IPS DF 6.9 (cell line): ENCODE measurements around the gene DEGS1.

ENCODE experiments used
- DNase-seq: peaks from one replicate; pipeline ENCODE4 v3.0.0-alpha.2; 2013; ENCODE audit warnings: low read depth, low spot score
- H3K27ac ChIP-seq: one replicate; pipeline ENCODE4 v1.5.1; 2013; ENCODE audit warnings: low read length, control low read depth
- H3K27me3 ChIP-seq: 2 replicates; pipeline ENCODE4 v1.6.1; 2013; ENCODE audit warnings: mild to moderate bottlenecking, low read length; ENCODE audit not compliant: control insufficient read depth, insufficient read depth
- H3K36me3 ChIP-seq: 2 replicates; pipeline ENCODE4 v1.6.1; 2013; ENCODE audit warnings: low read length; ENCODE audit not compliant: control insufficient read depth, insufficient read depth
- H3K4me1 ChIP-seq: 2 replicates; pipeline ENCODE4 v1.6.1; 2013; ENCODE audit warnings: low read length; ENCODE audit not compliant: control insufficient read depth, insufficient read depth
- H3K4me3 ChIP-seq: 2 replicates; pipeline ENCODE4 v1.5.1; 2013; ENCODE audit warnings: mild to moderate bottlenecking, low read length
- H3K9me3 ChIP-seq: 2 replicates; pipeline ENCODE4 v1.6.1; 2013; ENCODE audit warnings: low read length, inconsistent platforms; ENCODE audit not compliant: control insufficient read depth, insufficient read depth
- WGBS: extraction: QIAGEN DNeasy Blood & Tissue Kit; methylation state at CpG from one replicate; pipeline ENCODE4 v1.1.7; 2013; ENCODE audit warnings: mixed read lengths, missing lambda C conversion rate; ENCODE audit not compliant: insufficient read length, insufficient coverage; 5-methylcytosine and 5-hydroxymethylcytosine counted together

Gene DEGS1

DNA sequence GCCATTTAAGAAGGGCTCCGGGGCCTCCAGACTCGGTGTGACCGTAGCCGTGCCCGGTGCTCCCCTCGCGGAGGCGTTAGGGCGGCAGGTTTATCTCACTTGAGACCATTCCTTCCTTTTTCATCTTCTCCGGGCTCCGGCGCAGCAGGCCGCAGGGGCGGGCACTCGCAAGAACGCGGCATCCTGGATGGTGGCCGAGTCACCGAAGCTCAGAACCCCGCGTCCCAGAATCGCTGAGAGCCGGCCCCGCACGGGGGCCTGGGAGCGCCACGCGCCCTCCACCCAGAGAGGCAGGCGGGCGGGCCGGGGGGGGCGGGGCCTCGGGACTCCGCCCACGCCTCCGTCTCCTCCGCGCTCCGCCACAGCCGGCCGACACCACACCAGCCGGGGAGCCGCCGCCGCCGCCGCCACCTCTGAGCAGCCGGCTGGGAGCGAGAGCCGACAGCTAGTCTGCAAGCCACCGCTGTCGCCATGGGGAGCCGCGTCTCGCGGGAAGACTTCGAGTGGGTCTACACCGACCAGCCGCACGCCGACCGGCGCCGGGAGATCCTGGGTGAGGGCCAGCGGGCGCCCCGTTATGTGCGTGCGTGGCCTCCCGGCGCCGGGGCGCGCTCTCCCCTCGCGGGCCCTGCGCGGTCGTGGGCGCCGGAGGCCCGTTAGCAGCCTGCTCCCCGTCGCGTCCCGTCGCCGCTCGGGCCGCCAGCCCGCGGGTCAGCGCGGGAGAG is at the start of gene DEGS1:
Gene DEGS1, plus strand, starts transcription at position 375 of the 725 bp plus-strand sequence. Its CDS starts 97 bp downstream, at position 472.
- peak within 1 kb of the TSS; percentile 96 for H3K4me3 ChIP-seq
- H3K27ac ChIP-seq = no peak within 1 kb of the TSS
- 0 out of 2 replicates have a peak, but pooled peaks cover 1% of the 10 kb centered on the region for H3K4me1 ChIP-seq
- DNase-seq = no peak
- 0 out of 2 replicates have a peak, but pooled peaks cover 3% of the 10 kb centered on the region for H3K36me3 ChIP-seq
- WGBS = no CpG with 5 or more reads among the region's 94 CpGs
- no peaks in the 10 kb centered on the region for H3K9me3 ChIP-seq
- H3K27me3 ChIP-seq = no peaks in the 10 kb centered on the region

DNA sequence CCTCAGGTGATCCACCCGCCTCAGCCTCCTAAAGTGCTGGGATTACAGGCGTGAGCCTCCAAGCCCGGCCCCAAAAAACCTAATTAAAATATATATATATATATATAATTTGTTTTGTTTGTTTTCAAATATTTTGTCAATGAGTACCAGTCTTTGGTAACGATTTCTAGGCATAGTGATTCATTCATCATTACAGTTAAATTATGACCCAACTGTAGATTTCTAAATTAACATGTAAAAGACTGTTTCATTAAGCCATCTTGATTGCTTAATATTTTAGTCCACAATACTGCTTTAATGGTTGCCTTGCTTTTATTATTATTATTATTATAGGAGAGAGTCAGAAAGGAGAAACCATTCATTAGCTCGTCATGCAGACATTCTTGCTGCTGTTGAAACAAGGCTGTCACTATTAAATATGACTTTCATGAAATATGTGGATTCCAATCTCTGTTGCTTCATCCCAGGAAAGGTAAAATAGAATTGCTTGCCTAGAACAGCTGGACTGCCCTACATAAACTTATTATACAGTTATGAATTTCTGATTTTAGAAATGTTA is 49.2 kb upstream of the DEGS1 start:
- no peaks in the 10 kb centered on the region for H3K27me3 ChIP-seq
- H3K27ac ChIP-seq = no peak overlapping the region
- H3K36me3 ChIP-seq = peaks cover 11% of the 10 kb centered on the region; the same call in 1 of the 2 replicates
- no peak overlapping the region for H3K4me3 ChIP-seq
- no peaks in the 10 kb centered on the region for H3K4me1 ChIP-seq
- WGBS = no CpG with 5 or more reads among the region's 5 CpGs
- no peaks in the 10 kb centered on the region for H3K9me3 ChIP-seq
- DNase-seq = no peak

DNA sequence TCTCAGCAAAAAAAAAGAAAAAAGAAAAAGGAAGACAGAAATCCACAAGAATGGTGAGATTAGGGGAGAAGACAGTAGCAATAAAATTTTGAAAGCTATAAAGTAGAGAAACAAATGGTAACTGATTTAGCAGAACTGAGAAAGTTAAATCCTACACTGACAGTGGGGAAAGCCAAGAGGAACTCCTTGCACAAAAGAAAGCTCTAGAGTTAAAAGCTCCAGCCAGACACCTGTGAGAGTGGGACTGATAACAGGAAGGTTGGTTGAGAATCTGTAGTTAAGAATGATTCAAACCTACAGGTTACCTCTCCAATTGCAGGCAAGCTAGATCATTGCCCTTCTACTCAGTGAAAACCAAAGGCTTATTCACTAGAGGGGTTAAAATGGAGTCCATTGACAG is 45.5 kb upstream of the DEGS1 start:
- H3K4me1 ChIP-seq = no peaks in the 10 kb centered on the region
- peaks cover 3% of the 10 kb centered on the region; the same call in 1 of the 2 replicates for H3K36me3 ChIP-seq
- no peak overlapping the region for H3K4me3 ChIP-seq
- DNase-seq = no peak
- H3K27me3 ChIP-seq = no peaks in the 10 kb centered on the region
- no peak overlapping the region for H3K27ac ChIP-seq
- H3K9me3 ChIP-seq = no peaks in the 10 kb centered on the region

DNA sequence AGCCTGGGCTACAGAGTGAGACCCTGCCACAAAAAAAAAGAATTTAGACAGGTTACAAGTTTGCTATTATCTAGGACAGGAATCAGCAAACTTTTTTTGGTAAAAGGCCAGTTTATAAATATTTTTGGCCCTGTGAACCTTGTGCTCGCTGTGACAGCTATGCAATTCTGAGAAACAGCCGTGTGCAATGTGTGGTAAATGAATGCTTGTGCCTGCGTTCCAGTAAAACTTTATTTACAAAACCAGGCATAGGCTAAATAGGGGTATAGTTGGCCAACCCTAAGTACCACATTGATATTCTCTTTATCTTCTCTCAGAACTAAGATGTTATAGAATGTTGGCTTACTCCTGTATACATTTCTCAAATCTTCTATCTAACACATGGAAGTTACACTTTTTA is 44.8 kb upstream of the DEGS1 start:
- Histone ChIP-seq H3K4me1 (no peaks in the 10 kb centered on the region), H3K27ac (no peak overlapping the region), H3K36me3 (no peaks in the 10 kb centered on the region; the same call in 1 of the 2 replicates), H3K4me3 (no peak overlapping the region), H3K9me3 (no peaks in the 10 kb centered on the region), H3K27me3 (no peaks in the 10 kb centered on the region)
- no peak for DNase-seq
- no CpG with 5 or more reads among the region's 3 CpGs for WGBS

DNA sequence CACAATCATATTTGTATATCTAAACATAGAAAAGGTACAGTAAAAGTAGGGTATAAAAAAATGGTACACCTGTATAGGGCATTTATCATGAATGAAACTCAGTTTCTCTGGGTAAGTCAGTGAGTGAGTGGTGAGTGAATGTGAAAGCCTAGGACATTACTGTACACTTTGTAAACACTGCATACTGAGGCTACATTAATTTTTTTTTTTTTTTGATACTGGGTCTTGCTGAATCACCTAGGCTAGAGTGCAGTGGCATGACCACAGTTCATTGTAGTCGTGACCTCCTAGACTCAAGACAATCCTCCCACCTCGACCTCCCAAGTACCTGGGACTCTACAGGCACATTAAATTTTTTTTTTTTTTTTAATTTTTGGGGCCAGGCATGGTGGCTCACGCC is 41.3 kb upstream of the DEGS1 start:
- no peak overlapping the region for H3K27ac ChIP-seq
- no peak for DNase-seq
- H3K4me1 ChIP-seq = no peaks in the 10 kb centered on the region
- no peaks in the 10 kb centered on the region for H3K9me3 ChIP-seq
- H3K4me3 ChIP-seq = no peak overlapping the region
- H3K36me3 ChIP-seq = no peaks in the 10 kb centered on the region; the same call in 1 of the 2 replicates
- WGBS = no CpG with 5 or more reads among the region's 3 CpGs
- H3K27me3 ChIP-seq = no peaks in the 10 kb centered on the region

DNA sequence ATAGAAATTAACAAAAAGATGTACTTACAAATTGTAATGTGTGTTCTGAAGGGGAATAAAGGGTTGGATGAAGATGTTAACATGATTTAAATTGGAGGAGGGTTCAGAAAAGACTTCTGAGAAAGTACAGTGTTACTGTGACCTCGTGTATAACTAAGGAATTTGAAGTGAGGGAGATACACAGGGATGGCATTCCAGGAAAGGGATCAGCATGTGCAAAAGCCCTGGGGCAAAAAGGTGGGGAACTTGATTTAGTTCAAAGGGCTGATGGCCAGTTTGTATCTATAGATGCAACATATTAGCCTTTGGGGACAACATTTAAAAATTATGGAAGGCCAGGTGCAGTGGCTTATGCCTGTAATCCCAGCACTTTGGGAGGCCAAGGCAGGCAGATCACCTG is 33.3 kb upstream of the DEGS1 start:
- DNase-seq = no peak
- Histone ChIP-seq H3K27ac (no peak overlapping the region), H3K36me3 (0 out of 2 replicates have a peak, but pooled peaks cover 2% of the 10 kb centered on the region), H3K9me3 (no peaks in the 10 kb centered on the region), H3K4me1 (no peaks in the 10 kb centered on the region), H3K4me3 (no peak overlapping the region), H3K27me3 (no peaks in the 10 kb centered on the region)
- no CpG with 5 or more reads among the region's 1 CpG for WGBS

DNA sequence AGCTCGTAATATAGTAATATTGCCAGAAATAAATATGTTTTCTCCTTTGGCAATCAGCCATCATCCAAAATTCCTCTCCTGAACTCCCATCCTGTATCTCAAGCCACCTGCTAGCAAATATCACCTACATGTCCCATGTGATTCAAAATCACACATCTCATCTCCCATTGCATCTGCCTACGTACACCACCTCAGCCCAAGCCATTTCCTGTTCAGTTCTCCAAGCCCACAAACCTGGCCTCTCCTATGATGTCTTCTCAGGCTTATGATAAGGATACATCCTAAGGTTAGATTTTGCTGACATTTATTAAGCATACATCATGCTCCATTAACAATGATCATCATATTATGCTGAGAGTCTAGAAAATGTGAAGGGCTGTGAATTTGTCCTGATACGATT is 31.9 kb upstream of the DEGS1 start:
- H3K36me3 ChIP-seq = 0 out of 2 replicates have a peak, but pooled peaks cover 2% of the 10 kb centered on the region
- no CpG with 5 or more reads among the region's 3 CpGs for WGBS
- DNase-seq = no peak

DNA sequence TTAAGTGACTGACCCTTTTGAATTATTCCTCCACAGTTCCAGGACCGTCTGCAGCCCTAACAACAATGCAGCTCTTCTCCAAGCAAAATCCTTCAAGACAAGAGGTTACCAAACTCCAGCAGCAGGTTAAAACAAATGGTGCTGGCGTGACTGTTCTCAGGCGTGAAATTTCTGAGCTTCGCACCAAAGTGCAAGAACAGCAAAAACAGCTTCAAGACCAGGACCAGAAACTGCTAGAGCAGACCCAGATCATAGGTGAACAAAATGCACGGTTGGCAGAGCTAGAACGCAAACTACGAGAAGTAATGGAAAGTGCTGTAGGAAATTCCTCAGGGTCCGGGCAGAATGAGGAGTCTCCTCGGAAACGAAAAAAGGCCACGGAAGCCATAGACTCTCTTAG is 25.7 kb upstream of the DEGS1 start:
- Histone ChIP-seq H3K4me3 (no peak overlapping the region), H3K27ac (no peak overlapping the region), H3K9me3 (no peaks in the 10 kb centered on the region), H3K27me3 (no peaks in the 10 kb centered on the region), H3K36me3 (peaks cover 2% of the 10 kb centered on the region; the same call in 1 of the 2 replicates), H3K4me1 (no peaks in the 10 kb centered on the region)
- DNase-seq = no peak
- no CpG with 5 or more reads among the region's 11 CpGs for WGBS

More for the DNA sequence above, 31.9 kb upstream of the DEGS1 start:
- no peak overlapping the region for H3K27ac ChIP-seq
- no peaks in the 10 kb centered on the region for H3K9me3 ChIP-seq
- no peak overlapping the region for H3K4me3 ChIP-seq
- no peaks in the 10 kb centered on the region for H3K4me1 ChIP-seq
- no peaks in the 10 kb centered on the region for H3K27me3 ChIP-seq

DNA sequence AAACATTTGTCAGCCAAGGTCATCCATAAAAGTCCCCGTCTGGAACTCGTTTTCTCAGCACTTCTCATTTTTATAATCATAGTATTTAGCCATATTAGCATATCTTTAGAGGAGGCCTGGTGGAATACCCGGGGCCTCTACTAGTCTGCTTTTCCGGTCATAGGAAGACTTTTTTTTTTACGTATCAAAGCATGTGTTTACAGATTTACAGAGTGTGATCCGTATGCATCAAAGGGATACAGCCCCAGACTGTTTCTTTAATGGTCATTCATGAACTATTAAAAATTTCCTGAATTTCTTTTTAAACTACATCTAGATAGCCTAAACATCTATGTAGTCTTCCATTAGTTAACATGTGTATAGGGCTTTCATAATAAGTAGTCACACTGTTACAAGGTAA is 23.5 kb upstream of the DEGS1 start:
- DNase-seq = no peak
- WGBS = no CpG with 5 or more reads among the region's 6 CpGs
- H3K27ac ChIP-seq = no peak overlapping the region
- peaks cover 3% of the 10 kb centered on the region for H3K4me1 ChIP-seq
- no peak overlapping the region for H3K4me3 ChIP-seq
- H3K9me3 ChIP-seq = no peaks in the 10 kb centered on the region
- H3K27me3 ChIP-seq = no peaks in the 10 kb centered on the region
- no peaks in the 10 kb centered on the region; the same call in 1 of the 2 replicates for H3K36me3 ChIP-seq

DNA sequence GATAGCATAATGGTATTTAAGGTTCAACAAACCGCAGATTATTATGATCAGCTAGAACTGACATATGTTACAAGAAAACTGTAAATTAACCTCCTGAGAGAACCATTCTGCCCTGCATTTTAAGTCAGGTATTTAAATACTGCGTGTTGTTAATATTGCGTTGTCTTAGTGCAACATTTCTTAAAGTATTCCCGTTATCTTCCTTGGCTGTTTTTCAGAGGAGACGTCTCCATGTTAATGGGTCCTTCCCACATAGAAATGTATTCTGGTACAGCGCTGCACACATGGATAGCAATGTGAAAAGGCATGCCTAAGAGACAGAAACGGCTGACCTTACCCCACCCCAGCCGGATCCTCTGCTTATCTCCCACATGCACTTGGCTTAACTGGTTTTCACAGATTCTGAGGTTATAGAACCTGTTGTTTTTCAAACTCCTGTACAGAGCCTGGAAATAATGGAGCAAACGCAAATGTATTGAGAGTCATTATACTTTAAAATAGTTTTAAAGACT is 22.8 kb upstream of the DEGS1 start:
- WGBS = no CpG with 5 or more reads among the region's 9 CpGs
- no peaks in the 10 kb centered on the region; the same call in 1 of the 2 replicates for H3K36me3 ChIP-seq

More for the DNA sequence above, 22.8 kb upstream of the DEGS1 start:
- Histone ChIP-seq H3K4me1 (peaks cover 3% of the 10 kb centered on the region), H3K4me3 (no peak overlapping the region), H3K27ac (no peak overlapping the region), H3K27me3 (no peaks in the 10 kb centered on the region), H3K9me3 (no peaks in the 10 kb centered on the region)
- DNase-seq = no peak
